H1 (cell line): Measurements from ENCODE around the gene SLC25A4. TPM values are rescaled to one million over a fixed set of nuclear protein-coding genes. Genes with fewer than 3 reads are reported as not detected.
A peak's percentile ranks its signal among the peaks of the same experiment; 100 is the strongest.

Source experiments
- CHD2 ChIP-seq: IDR thresholded peaks from 2 replicates; pipeline ENCODE4 v1.6.1; 2012; ENCODE audit warnings: low read length, improper control_type of control experiment
- EGR1 ChIP-seq: IDR thresholded peaks from 2 replicates; pipeline ENCODE4 v1.6.1; 2011; ENCODE audit warnings: low read depth, low read length, borderline replicate concordance
- HDAC6 ChIP-seq: IDR thresholded peaks from one replicate; pipeline ENCODE4 v1.7.1; 2012; ENCODE audit warnings: low read depth, mild to moderate bottlenecking, inconsistent platforms, low read length, moderate library complexity
- POLR2A ChIP-seq, 2 experiments: IDR thresholded peaks; 1 replicate in 1 of 2; 2 replicates in 1 of 2; pipeline ENCODE4 v1.6.1; 2011; ENCODE audit warnings: low read depth in 2 of 2, low read length in 2 of 2, mild to moderate bottlenecking in 2 of 2; ENCODE audit errors: control extremely low read depth in 1 of 2
- SAP30 ChIP-seq: fragments of 300-600 bp; sonication (generic); IDR thresholded peaks from 2 replicates; pipeline ENCODE4 v1.7.1; 2012; ENCODE audit warnings: low read length, moderate library complexity, mild to moderate bottlenecking, inconsistent platforms; ENCODE audit not compliant: insufficient read depth, insufficient replicate concordance
- SP1 ChIP-seq: IDR thresholded peaks from 2 replicates; pipeline ENCODE4 v1.6.1; 2011; ENCODE audit warnings: low read depth, low read length
- SRF ChIP-seq: IDR thresholded peaks from 2 replicates; pipeline ENCODE4 v1.6.1; 2011; ENCODE audit warnings: mild to moderate bottlenecking, low read depth, low read length, moderate library complexity
- TEAD4 ChIP-seq: IDR thresholded peaks from 2 replicates; pipeline ENCODE4 v1.6.1; 2012; ENCODE audit warnings: low read depth, low read length, inconsistent platforms, mixed read lengths
- USF2 ChIP-seq: IDR thresholded peaks from 2 replicates; pipeline ENCODE4 v1.6.1; 2011; ENCODE audit warnings: low read length, improper control_type of control experiment
- polyA plus RNA-seq, 7 experiments: library from polyadenylated mRNA; depleted of rRNA in 3 of 7; stranded (reverse) in 5 of 7; unstranded in 2 of 7; fragments of >200 nt in 5 of 7; fragments of 200-250 nt in 2 of 7; gene quantifications; 1 replicate in 5 of 7; 2 replicates in 1 of 7; 4 replicates in 1 of 7; pipeline versions ENCODE4 v1.2.1 to v1.2.3, GENCODE V29; 2011 to 2013; ENCODE audit warnings: missing spikeins in 2 of 7, mixed read lengths in 2 of 7
- total RNA-seq: library from RNA; stranded (reverse); fragmentation: NEBNext Ultra II Directional; extraction: Animal tissue kit (Norgen Biotek cat#: 25700); gene quantifications from 2 replicates; pipeline ENCODE4 v1.2.1, GENCODE V29; 2021
- TF ChIP-seq, protein P1 (sequence below): fragments of 300-600 bp; sonication (generic); IDR thresholded peaks from 2 replicates; pipeline ENCODE4 v1.7.1; 2012; ENCODE audit warnings: low read length, moderate library complexity, mild to moderate bottlenecking, inconsistent platforms; ENCODE audit not compliant: insufficient replicate concordance

SLC25A4 gene
- total and polyA plus RNA-seq, 2 of the 8 experiments (the other 6 are each of a cell fraction or from before 2014, with no cell fraction given) = 41.3 to 42.0 TPM

- TF ChIP-seq, protein P1, sequence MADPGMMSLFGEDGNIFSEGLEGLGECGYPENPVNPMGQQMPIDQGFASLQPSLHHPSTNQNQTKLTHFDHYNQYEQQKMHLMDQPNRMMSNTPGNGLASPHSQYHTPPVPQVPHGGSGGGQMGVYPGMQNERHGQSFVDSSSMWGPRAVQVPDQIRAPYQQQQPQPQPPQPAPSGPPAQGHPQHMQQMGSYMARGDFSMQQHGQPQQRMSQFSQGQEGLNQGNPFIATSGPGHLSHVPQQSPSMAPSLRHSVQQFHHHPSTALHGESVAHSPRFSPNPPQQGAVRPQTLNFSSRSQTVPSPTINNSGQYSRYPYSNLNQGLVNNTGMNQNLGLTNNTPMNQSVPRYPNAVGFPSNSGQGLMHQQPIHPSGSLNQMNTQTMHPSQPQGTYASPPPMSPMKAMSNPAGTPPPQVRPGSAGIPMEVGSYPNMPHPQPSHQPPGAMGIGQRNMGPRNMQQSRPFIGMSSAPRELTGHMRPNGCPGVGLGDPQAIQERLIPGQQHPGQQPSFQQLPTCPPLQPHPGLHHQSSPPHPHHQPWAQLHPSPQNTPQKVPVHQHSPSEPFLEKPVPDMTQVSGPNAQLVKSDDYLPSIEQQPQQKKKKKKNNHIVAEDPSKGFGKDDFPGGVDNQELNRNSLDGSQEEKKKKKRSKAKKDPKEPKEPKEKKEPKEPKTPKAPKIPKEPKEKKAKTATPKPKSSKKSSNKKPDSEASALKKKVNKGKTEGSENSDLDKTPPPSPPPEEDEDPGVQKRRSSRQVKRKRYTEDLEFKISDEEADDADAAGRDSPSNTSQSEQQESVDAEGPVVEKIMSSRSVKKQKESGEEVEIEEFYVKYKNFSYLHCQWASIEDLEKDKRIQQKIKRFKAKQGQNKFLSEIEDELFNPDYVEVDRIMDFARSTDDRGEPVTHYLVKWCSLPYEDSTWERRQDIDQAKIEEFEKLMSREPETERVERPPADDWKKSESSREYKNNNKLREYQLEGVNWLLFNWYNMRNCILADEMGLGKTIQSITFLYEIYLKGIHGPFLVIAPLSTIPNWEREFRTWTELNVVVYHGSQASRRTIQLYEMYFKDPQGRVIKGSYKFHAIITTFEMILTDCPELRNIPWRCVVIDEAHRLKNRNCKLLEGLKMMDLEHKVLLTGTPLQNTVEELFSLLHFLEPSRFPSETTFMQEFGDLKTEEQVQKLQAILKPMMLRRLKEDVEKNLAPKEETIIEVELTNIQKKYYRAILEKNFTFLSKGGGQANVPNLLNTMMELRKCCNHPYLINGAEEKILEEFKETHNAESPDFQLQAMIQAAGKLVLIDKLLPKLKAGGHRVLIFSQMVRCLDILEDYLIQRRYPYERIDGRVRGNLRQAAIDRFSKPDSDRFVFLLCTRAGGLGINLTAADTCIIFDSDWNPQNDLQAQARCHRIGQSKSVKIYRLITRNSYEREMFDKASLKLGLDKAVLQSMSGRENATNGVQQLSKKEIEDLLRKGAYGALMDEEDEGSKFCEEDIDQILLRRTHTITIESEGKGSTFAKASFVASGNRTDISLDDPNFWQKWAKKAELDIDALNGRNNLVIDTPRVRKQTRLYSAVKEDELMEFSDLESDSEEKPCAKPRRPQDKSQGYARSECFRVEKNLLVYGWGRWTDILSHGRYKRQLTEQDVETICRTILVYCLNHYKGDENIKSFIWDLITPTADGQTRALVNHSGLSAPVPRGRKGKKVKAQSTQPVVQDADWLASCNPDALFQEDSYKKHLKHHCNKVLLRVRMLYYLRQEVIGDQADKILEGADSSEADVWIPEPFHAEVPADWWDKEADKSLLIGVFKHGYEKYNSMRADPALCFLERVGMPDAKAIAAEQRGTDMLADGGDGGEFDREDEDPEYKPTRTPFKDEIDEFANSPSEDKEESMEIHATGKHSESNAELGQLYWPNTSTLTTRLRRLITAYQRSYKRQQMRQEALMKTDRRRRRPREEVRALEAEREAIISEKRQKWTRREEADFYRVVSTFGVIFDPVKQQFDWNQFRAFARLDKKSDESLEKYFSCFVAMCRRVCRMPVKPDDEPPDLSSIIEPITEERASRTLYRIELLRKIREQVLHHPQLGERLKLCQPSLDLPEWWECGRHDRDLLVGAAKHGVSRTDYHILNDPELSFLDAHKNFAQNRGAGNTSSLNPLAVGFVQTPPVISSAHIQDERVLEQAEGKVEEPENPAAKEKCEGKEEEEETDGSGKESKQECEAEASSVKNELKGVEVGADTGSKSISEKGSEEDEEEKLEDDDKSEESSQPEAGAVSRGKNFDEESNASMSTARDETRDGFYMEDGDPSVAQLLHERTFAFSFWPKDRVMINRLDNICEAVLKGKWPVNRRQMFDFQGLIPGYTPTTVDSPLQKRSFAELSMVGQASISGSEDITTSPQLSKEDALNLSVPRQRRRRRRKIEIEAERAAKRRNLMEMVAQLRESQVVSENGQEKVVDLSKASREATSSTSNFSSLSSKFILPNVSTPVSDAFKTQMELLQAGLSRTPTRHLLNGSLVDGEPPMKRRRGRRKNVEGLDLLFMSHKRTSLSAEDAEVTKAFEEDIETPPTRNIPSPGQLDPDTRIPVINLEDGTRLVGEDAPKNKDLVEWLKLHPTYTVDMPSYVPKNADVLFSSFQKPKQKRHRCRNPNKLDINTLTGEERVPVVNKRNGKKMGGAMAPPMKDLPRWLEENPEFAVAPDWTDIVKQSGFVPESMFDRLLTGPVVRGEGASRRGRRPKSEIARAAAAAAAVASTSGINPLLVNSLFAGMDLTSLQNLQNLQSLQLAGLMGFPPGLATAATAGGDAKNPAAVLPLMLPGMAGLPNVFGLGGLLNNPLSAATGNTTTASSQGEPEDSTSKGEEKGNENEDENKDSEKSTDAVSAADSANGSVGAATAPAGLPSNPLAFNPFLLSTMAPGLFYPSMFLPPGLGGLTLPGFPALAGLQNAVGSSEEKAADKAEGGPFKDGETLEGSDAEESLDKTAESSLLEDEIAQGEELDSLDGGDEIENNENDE = no peak
- TF ChIP-seq TEAD4 = no peak
- TF ChIP-seq HDAC6 = no peak
- TF ChIP-seq CHD2 = peak; percentile 99
- TF ChIP-seq SAP30 = no peak
- TF ChIP-seq EGR1 = peak; percentile 92
- TF ChIP-seq USF2 = no peak
- TF ChIP-seq POLR2A (IDR thresholded peaks at IDR 0.05; ENCODE audit: control extremely low read depth in 1 of 2, low read depth in 2 of 2, low read length in 2 of 2) = peak; percentile 93 to 98
- TF ChIP-seq SRF = no peak
- 0 out of 2 replicates have a peak, but pooled peaks have one; percentile 25 for TF ChIP-seq SP1
These were observed at the start of gene SLC25A4 (continued) for GRCh38 chr4:185142912-185143600.
